Thyroid gland (tissue), 4 donors: ENCODE data around the gene ZNF750.

Source experiments
- POLR2A ChIP-seq, 2 donors: fragments of 450-650 bp; IDR thresholded peaks; one replicate each; pipeline ENCODE4 v1.6.1; 2017; ENCODE audit warnings: antibody characterized with exemption in 2 of 2, mild to moderate bottlenecking in 2 of 2, moderate library complexity in 1 of 2
- TF ChIP-seq, protein P1 (sequence below), 6 experiments: fragments of 200-600 bp in 3 of 6; fragments of 450-650 bp in 3 of 6; sonication (generic) in 3 of 6; IDR thresholded peaks; one replicate each; pipeline ENCODE4 v1.5.1; 2016 to 2019; ENCODE audit warnings: antibody characterized with exemption in 6 of 6, mild to moderate bottlenecking in 2 of 6, inconsistent platforms in 1 of 6, moderate library complexity in 1 of 6

DNA sequence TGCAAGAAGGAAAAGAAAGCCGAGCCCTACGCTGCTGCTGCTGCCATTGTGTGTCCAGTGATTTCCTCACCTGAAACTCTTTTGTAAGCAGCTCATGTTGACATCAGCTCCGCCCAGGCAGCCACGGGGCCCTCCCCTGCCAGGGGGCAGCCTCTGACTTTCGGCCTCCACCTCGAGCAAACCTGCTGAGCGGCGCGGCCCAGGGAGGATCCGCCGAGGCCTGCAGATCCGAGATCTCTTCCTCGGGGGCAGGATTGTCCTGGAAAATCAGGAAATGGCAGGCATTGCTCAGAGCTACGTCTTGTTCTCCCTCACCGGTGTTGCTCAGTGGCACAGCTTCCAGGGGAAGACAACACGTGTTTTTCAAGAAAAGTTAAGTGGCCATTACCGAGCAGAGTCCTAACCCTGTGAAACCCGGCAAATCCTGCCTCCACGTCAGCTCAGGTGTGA, 35.6 kb upstream of the ZNF750 start:
- TF ChIP-seq POLR2A (IDR thresholded peaks at IDR 0.05), result peak; percentile 36 to 52
- TF ChIP-seq, protein P1, sequence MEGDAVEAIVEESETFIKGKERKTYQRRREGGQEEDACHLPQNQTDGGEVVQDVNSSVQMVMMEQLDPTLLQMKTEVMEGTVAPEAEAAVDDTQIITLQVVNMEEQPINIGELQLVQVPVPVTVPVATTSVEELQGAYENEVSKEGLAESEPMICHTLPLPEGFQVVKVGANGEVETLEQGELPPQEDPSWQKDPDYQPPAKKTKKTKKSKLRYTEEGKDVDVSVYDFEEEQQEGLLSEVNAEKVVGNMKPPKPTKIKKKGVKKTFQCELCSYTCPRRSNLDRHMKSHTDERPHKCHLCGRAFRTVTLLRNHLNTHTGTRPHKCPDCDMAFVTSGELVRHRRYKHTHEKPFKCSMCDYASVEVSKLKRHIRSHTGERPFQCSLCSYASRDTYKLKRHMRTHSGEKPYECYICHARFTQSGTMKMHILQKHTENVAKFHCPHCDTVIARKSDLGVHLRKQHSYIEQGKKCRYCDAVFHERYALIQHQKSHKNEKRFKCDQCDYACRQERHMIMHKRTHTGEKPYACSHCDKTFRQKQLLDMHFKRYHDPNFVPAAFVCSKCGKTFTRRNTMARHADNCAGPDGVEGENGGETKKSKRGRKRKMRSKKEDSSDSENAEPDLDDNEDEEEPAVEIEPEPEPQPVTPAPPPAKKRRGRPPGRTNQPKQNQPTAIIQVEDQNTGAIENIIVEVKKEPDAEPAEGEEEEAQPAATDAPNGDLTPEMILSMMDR (IDR thresholded peaks at IDR 0.05), result no peak
